ENCODE results near the gene PIGL.
"Not testable (repeated sequence)": the region's sequence is repeated elsewhere in the genome, so short reads cannot be mapped to it uniquely, and the experiment has no call there.

The PIGL gene

GRCh38 chr17:16217002-16217635 lies at the start of gene PIGL:
PIGL (plus strand) TSS chr17:16217210; CDS start chr17:16217227, 17 bp downstream.
- peak; percentile 79 to 86 for DNase-seq (ENCODE audit: low read depth in 2 of 2)

GRCh38 chr17:16171613-16172012 lies 45.4 kb upstream of the PIGL start:
- no peak for DNase-seq (ENCODE audit: low read depth in 2 of 2)

- DNase-seq (ENCODE audit: low read depth in 2 of 2): no peak
Observed at GRCh38 chr17:16178836-16179235, 38.2 kb upstream of the PIGL start.

- DNase-seq (ENCODE audit: low read depth in 2 of 2): no peak
Observed at GRCh38 chr17:16181581-16181980, 35.4 kb upstream of the PIGL start.

GRCh38 chr17:16187642-16188041 lies 29.4 kb upstream of the PIGL start:
- DNase-seq (ENCODE audit: low read depth in 2 of 2): no peak

- DNase-seq (ENCODE audit: low read depth in 2 of 2): no peak
Observed at GRCh38 chr17:16189791-16190348, 27.1 kb upstream of the PIGL start.

- DNase-seq (ENCODE audit: low read depth in 2 of 2): no peak
Observed at GRCh38 chr17:16190703-16191360, 26.2 kb upstream of the PIGL start.

GRCh38 chr17:16191604-16192003 lies 25.4 kb upstream of the PIGL start:
- no peak for DNase-seq (ENCODE audit: low read depth in 2 of 2)

- not testable (repeated sequence) for DNase-seq (ENCODE audit: low read depth in 2 of 2)
Observed at GRCh38 chr17:16194307-16194835, 22.6 kb upstream of the PIGL start.

- DNase-seq (ENCODE audit: low read depth in 2 of 2): no peak
Observed at GRCh38 chr17:16197276-16197675, 19.7 kb upstream of the PIGL start.

- DNase-seq (ENCODE audit: low read depth in 2 of 2): no peak
Observed at GRCh38 chr17:16199093-16199492, 17.9 kb upstream of the PIGL start.

GRCh38 chr17:16201693-16202131 lies 15.3 kb upstream of the PIGL start:
- not testable (repeated sequence) for DNase-seq (ENCODE audit: low read depth in 2 of 2)

GRCh38 chr17:16202554-16203500 lies 14.2 kb upstream of the PIGL start:
- not testable (repeated sequence) for DNase-seq (ENCODE audit: low read depth in 2 of 2)

GRCh38 chr17:16204763-16205162 lies 12.2 kb upstream of the PIGL start:
- not testable (repeated sequence) for DNase-seq (ENCODE audit: low read depth in 2 of 2)

- DNase-seq (ENCODE audit: low read depth in 2 of 2): no peak
Observed at GRCh38 chr17:16211590-16211989, 5.4 kb upstream of the PIGL start.

GRCh38 chr17:16212793-16213192 lies 4.2 kb upstream of the PIGL start:
- no peak for DNase-seq (ENCODE audit: low read depth in 2 of 2)

GRCh38 chr17:16214190-16215001 lies 2.6 kb upstream of the PIGL start:
- no peak for DNase-seq (ENCODE audit: low read depth in 2 of 2)

- DNase-seq (ENCODE audit: low read depth in 2 of 2): no peak
Observed at GRCh38 chr17:16215002-16215272, 2.1 kb upstream of the PIGL start.

GRCh38 chr17:16215273-16215964 lies 1.6 kb upstream of the PIGL start, which contains the start of gene NCOR1:
NCOR1 (minus strand) TSS chr17:16215534; CDS start chr17:16194569, 20,965 bp downstream.
- DNase-seq (ENCODE audit: low read depth in 2 of 2): peak; percentile 78 to 86

- no peak for DNase-seq (ENCODE audit: low read depth in 2 of 2)
Observed at GRCh38 chr17:16215965-16216316, 1.1 kb upstream of the PIGL start.
